SK-N-SH (cell line): Measurements from ENCODE around the gene TIAM1. TPM values are rescaled to one million over a fixed set of nuclear protein-coding genes. Genes with fewer than 3 reads are reported as not detected.

Source experiments
- CTCF ChIA-PET: fragments of 300-600, 350-600 bp; formaldehyde crosslinking; extraction: SDS; loops from one replicate; lab custom pipeline; 2021; lab: Yijun Ruan, JAX
- POLR2A ChIA-PET: fragments of 350-600 bp; sonication (Branson Sonifier 250); formaldehyde crosslinking; extraction: SDS; loops from one replicate; lab custom pipeline; 2020; ENCODE audit warnings: antibody characterized with exemption, inconsistent platforms; lab: Yijun Ruan, JAX
- DNase-seq: peaks from one replicate; pipeline ENCODE4 v3.0.0; 2012
- H2AFZ ChIP-seq: fragments of 200-600 bp; sonication (generic); 2 replicates; pipeline ENCODE4 v1.8.1; 2016; ENCODE audit warnings: antibody characterized with exemption, mild to moderate bottlenecking, low read depth
- H3F3A ChIP-seq: fragments of 200-600 bp; sonication (generic); replicated peaks from 2 replicates; pipeline ENCODE3; 2016; ENCODE audit warnings: antibody characterized with exemption, mild to moderate bottlenecking; ENCODE audit not compliant: insufficient read depth
- H3K27ac ChIP-seq, 2 experiments: fragments of 200-500 bp in 1 of 2; fragments of 200-600 bp in 1 of 2; sonication (Bioruptor generic) in 1 of 2; sonication (generic), shearing (Covaris generic) in 1 of 2; 2 replicates each; pipeline versions ENCODE4 v1.5.1 to v1.6.1; 2014 to 2016; ENCODE audit warnings: low read depth in 2 of 2, inconsistent platforms in 1 of 2, low read length in 1 of 2, mild to moderate bottlenecking in 1 of 2, mixed read lengths in 1 of 2
- H3K27me3 ChIP-seq: fragments of 200-600 bp; sonication (generic), shearing (Covaris generic); 2 replicates; pipeline ENCODE4 v1.6.1; 2016; ENCODE audit warnings: mixed run types; ENCODE audit not compliant: insufficient read depth
- H3K36me3 ChIP-seq, 2 experiments: fragments of 200-500 bp in 1 of 2; fragments of 200-600 bp in 1 of 2; sonication (Bioruptor generic) in 1 of 2; sonication (generic) in 1 of 2; replicated peaks in 1 of 2; 2 replicates each; pipeline versions ENCODE3 to v1.5.1; 2014 to 2016; ENCODE audit warnings: low read length in 1 of 2, mild to moderate bottlenecking in 1 of 2; ENCODE audit not compliant: insufficient read depth in 2 of 2, control insufficient read depth in 1 of 2
- H3K4me1 ChIP-seq, 2 experiments: fragments of 200-500 bp in 1 of 2; fragments of 200-600 bp in 1 of 2; sonication (Bioruptor generic) in 1 of 2; sonication (generic), shearing (Covaris generic) in 1 of 2; 2 replicates each; pipeline versions ENCODE4 v1.5.1 to v1.6.1; 2014 to 2016; ENCODE audit warnings: low read depth in 1 of 2, low read length in 1 of 2, mixed run types in 1 of 2; ENCODE audit not compliant: insufficient read depth in 2 of 2, control insufficient read depth in 1 of 2
- H3K4me2 ChIP-seq: fragments of 200-600 bp; sonication (generic), shearing (Covaris generic); 2 replicates; pipeline ENCODE4 v1.6.1; 2017; ENCODE audit warnings: mixed run types
- H3K4me3 ChIP-seq, 2 experiments: fragments of 200-500 bp in 1 of 2; fragments of 200-600 bp in 1 of 2; sonication (Bioruptor generic) in 1 of 2; sonication (generic), shearing (Covaris generic) in 1 of 2; 2 replicates each; pipeline versions ENCODE4 v1.5.1 to v1.8.1; 2014 to 2016; ENCODE audit warnings: low read depth in 2 of 2, inconsistent platforms in 1 of 2, low read length in 1 of 2, mild to moderate bottlenecking in 1 of 2, mixed read lengths in 1 of 2, moderate library complexity in 1 of 2
- H3K79me2 ChIP-seq: fragments of 200-600 bp; sonication (generic); 2 replicates; pipeline ENCODE4 v1.8.1; 2017; ENCODE audit warnings: mild to moderate bottlenecking; ENCODE audit not compliant: insufficient read depth
- H3K9ac ChIP-seq: fragments of 200-600 bp; sonication (generic); 2 replicates; pipeline ENCODE4 v1.6.1; 2017; ENCODE audit warnings: mixed run types
- H3K9me2 ChIP-seq: fragments of 200-600 bp; sonication (generic); 2 replicates; pipeline ENCODE4 v1.6.1; 2017; ENCODE audit warnings: mixed run types
- H3K9me3 ChIP-seq: fragments of 200-600 bp; sonication (generic); 2 replicates; pipeline ENCODE4 v1.6.1; 2017; ENCODE audit warnings: mixed run types, mild to moderate bottlenecking, moderate library complexity
- H4K20me1 ChIP-seq: fragments of 200-600 bp; sonication (generic); 2 replicates; pipeline ENCODE4 v1.6.1; 2017; ENCODE audit warnings: mild to moderate bottlenecking, mixed run types; ENCODE audit not compliant: insufficient read depth
- CTCF ChIP-seq: fragments of 200-600 bp; sonication (generic); IDR thresholded peaks from 2 replicates; pipeline ENCODE4 v1.6.1; 2017; ENCODE audit warnings: antibody characterized with exemption, mild to moderate bottlenecking, moderate library complexity
- GATA2 ChIP-seq: sonication (generic); formaldehyde crosslinking; IDR thresholded peaks from 2 replicates; pipeline ENCODE4 v1.5.0; 2020; ENCODE audit warnings: mild to moderate bottlenecking, missing genetic modification reagents
- RCOR1 ChIP-seq: fragments of 150-350 bp; IDR thresholded peaks from 2 replicates; pipeline ENCODE4 v1.6.1; 2017; ENCODE audit warnings: antibody characterized with exemption, low read length
- REST ChIP-seq: IDR thresholded peaks from 2 replicates; pipeline ENCODE4 v1.6.1; 2012; ENCODE audit warnings: mild to moderate bottlenecking, low read depth, low read length, moderate library complexity
- SIN3A ChIP-seq: IDR thresholded peaks from 2 replicates; pipeline ENCODE4 v1.6.1; 2012; ENCODE audit warnings: low read depth, mild to moderate bottlenecking, low read length, moderate library complexity, borderline replicate concordance
- SMC3 ChIP-seq: IDR thresholded peaks from 2 replicates; pipeline ENCODE4 v1.6.1; 2012; ENCODE audit warnings: low read depth, low read length, improper control_type of control experiment
- USF2 ChIP-seq: fragments of 150-350 bp; IDR thresholded peaks from 2 replicates; pipeline ENCODE4 v1.6.1; 2017; ENCODE audit warnings: antibody characterized with exemption, low read length, low read depth, borderline replicate concordance
- whole genome bisulfite sequencing: methylation state at CpG from one replicate; pipeline ENCODE4 v1.1.6; 2017; ENCODE audit warnings: low lambda C conversion rate; 5-methylcytosine and 5-hydroxymethylcytosine counted together
- polyA plus RNA-seq, 3 experiments: library from polyadenylated mRNA; depleted of rRNA; stranded (reverse); fragments of >200 nt; gene quantifications; 2 replicates each; pipeline ENCODE4 v1.2.3, GENCODE V29; 2012
- TF ChIP-seq, protein P1 (sequence below): IDR thresholded peaks from 2 replicates; pipeline ENCODE4 v1.4.0; 2012; ENCODE audit warnings: low read depth

The TIAM1 gene
- polyA plus RNA-seq, 1 of the 3 experiments (the other 2 are of a cell fraction), result 1.7 TPM

DNA sequence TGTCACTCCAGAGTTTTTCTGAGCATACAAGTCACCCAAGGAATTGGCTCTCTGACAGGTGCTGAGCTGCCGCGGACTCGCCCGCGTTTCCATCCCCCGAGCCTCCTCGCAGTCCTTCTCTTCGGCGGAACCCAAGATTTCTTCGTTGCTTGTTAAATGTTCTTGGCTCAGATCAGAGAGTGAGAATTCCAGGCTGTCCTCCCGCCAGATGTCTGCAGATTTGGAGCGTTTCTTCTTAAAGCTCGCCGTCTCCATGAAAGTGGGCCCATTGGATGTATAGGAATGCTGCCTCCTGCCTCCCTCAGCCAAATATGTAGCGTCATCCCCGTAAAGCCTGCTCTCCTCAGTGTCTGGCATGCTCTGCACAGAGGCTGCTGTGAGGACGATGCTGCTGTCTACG is 77.8 kb downstream of the TIAM1 start (continued):
- TF ChIP-seq CTCF, result no peak
- no peak for TF ChIP-seq RCOR1
- TF ChIP-seq SMC3, result no peak
- TF ChIP-seq SIN3A, result no peak

GRCh38 chr21:31265366-31266013 is 78.6 kb downstream of the TIAM1 start:
- Histone ChIP-seq H3K79me2 (no peaks in the 10 kb centered on the region), H3K9me3 (no peaks in the 10 kb centered on the region), H3K36me3 (no peaks in the 10 kb centered on the region), H2AFZ (no peak overlapping the region), H3K4me2 (no peak overlapping the region), H3K9me2 (no peaks in the 10 kb centered on the region), H3K9ac (no peak overlapping the region), H3F3A (no peaks in the 10 kb centered on the region), H3K4me3 (no peak overlapping the region), H3K27ac (no peak overlapping the region), H3K27me3 (no peaks in the 10 kb centered on the region), H4K20me1 (no peaks in the 10 kb centered on the region), H3K4me1 (no peaks in the 10 kb centered on the region)
- ChIA-PET POLR2A (no interaction called here), CTCF (interaction anchor here (0.9 to 1.5 kb wide), 2 partner anchors 15 to 315 kb away, joined by 3 to 4 read pairs; no protein-coding TSS in a partner anchor)
- TF ChIP-seq SMC3 (no peak), REST (no peak), GATA2 (CRISPR knock-in tag) (no peak), USF2 (no peak)
- TF ChIP-seq, protein P1, sequence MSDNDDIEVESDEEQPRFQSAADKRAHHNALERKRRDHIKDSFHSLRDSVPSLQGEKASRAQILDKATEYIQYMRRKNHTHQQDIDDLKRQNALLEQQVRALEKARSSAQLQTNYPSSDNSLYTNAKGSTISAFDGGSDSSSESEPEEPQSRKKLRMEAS, result no peak
- WGBS, result 80% methylated on average over 11 of the region's 11 CpGs
- no peak for DNase-seq
